ENCODE data around the gene EPHB2.

EPHB2 gene

GRCh38 chr1:22774833-22775182 is 64.2 kb downstream of the EPHB2 start:
- Histone ChIP-seq H3K4me3 (replicated peaks; ENCODE audit: low read depth, low read length) (no peak overlapping the region), H3K36me3 (ENCODE audit: control insufficient read depth, insufficient read depth, low read length) (no peaks in the 10 kb centered on the region), H3K27me3 (replicated peaks; ENCODE audit: control insufficient read depth, insufficient read depth, low read length) (no peaks in the 10 kb centered on the region; the same call in 1 of the 2 replicates)
- no peak for DNase-seq (ENCODE audit: extremely low read depth, insufficient read length)
- no peak for TF ChIP-seq CTCF (IDR thresholded peaks at IDR 0.05; ENCODE audit: insufficient read depth, low read length, poor library complexity, severe bottlenecking)

- no peak for TF ChIP-seq CTCF (IDR thresholded peaks at IDR 0.05; ENCODE audit: insufficient read depth, low read length, poor library complexity, severe bottlenecking)
- Histone ChIP-seq H3K36me3 (ENCODE audit: control insufficient read depth, insufficient read depth, low read length) (no peaks in the 10 kb centered on the region), H3K27me3 (replicated peaks; ENCODE audit: control insufficient read depth, insufficient read depth, low read length) (no peaks in the 10 kb centered on the region; the same call in 1 of the 2 replicates), H3K4me3 (replicated peaks; ENCODE audit: low read depth, low read length) (no peak overlapping the region)
- DNase-seq (ENCODE audit: extremely low read depth, insufficient read length): no peak
Observed at GRCh38 chr1:22775478-22775877, 64.8 kb downstream of the EPHB2 start.

- no peak overlapping the region for H3K4me3 ChIP-seq (replicated peaks; ENCODE audit: low read depth, low read length)
- H3K27me3 ChIP-seq (replicated peaks; ENCODE audit: control insufficient read depth, insufficient read depth, low read length): no peaks in the 10 kb centered on the region; the same call in 1 of the 2 replicates
- no peaks in the 10 kb centered on the region for H3K36me3 ChIP-seq (ENCODE audit: control insufficient read depth, insufficient read depth, low read length)
- TF ChIP-seq CTCF (IDR thresholded peaks at IDR 0.05; ENCODE audit: insufficient read depth, low read length, poor library complexity, severe bottlenecking): no peak
- no peak for DNase-seq (ENCODE audit: extremely low read depth, insufficient read length)
Observed at GRCh38 chr1:22776035-22776613, 65.5 kb downstream of the EPHB2 start.

- H3K36me3 ChIP-seq (ENCODE audit: control insufficient read depth, insufficient read depth, low read length): no peaks in the 10 kb centered on the region
- no peak for TF ChIP-seq CTCF (IDR thresholded peaks at IDR 0.05; ENCODE audit: insufficient read depth, low read length, poor library complexity, severe bottlenecking)
- no peak overlapping the region for H3K4me3 ChIP-seq (replicated peaks; ENCODE audit: low read depth, low read length)
- H3K27me3 ChIP-seq (replicated peaks; ENCODE audit: control insufficient read depth, insufficient read depth, low read length): no peaks in the 10 kb centered on the region; the same call in 1 of the 2 replicates
- DNase-seq (ENCODE audit: extremely low read depth, insufficient read length): no peak
Observed at GRCh38 chr1:22777388-22778057, 66.9 kb downstream of the EPHB2 start.

- H3K27me3 ChIP-seq (replicated peaks; ENCODE audit: control insufficient read depth, insufficient read depth, low read length): peaks cover 2% of the 10 kb centered on the region
- H3K36me3 ChIP-seq (ENCODE audit: control insufficient read depth, insufficient read depth, low read length): no peaks in the 10 kb centered on the region
- no peak for DNase-seq (ENCODE audit: extremely low read depth, insufficient read length)
- no peak for TF ChIP-seq CTCF (IDR thresholded peaks at IDR 0.05; ENCODE audit: insufficient read depth, low read length, poor library complexity, severe bottlenecking)
- no peak overlapping the region for H3K4me3 ChIP-seq (replicated peaks; ENCODE audit: low read depth, low read length)
Observed at GRCh38 chr1:22778408-22778807, 67.8 kb downstream of the EPHB2 start.

Data from GM06990 (cell line).